GM21786 (cell line): ENCODE measurements around the gene EIF3J.

ENCODE experiments used
- ATAC-seq: cut with Tn5 transposase; IDR thresholded peaks from one replicate; pipeline ENCODE4 v1.9.1; 2021; ENCODE audit not compliant: unreplicated experiment

Gene EIF3J

GRCh38 chr15:44593042-44593736 is 56.2 kb downstream of the EIF3J start:
- ATAC-seq = no peak

DNA sequence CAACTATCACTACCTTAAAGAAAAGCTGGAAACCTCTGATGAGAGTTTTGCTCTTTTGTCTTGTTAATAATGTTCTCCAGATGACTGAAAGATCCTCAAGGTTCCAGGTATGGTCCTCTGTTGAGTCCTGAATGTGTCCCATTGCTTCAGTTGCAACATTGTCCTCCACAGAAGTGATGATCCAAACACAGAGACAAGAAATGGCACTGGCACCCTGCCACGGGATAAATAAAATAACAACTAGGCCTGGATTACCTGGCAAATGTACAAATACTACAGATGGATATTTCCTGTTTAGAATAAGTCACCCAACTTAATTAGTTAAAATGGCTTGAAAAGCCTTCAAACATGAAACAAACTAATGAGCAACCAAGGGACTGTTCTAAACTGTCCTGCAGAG is 58.3 kb downstream of the EIF3J start:
- no peak for ATAC-seq

DNA sequence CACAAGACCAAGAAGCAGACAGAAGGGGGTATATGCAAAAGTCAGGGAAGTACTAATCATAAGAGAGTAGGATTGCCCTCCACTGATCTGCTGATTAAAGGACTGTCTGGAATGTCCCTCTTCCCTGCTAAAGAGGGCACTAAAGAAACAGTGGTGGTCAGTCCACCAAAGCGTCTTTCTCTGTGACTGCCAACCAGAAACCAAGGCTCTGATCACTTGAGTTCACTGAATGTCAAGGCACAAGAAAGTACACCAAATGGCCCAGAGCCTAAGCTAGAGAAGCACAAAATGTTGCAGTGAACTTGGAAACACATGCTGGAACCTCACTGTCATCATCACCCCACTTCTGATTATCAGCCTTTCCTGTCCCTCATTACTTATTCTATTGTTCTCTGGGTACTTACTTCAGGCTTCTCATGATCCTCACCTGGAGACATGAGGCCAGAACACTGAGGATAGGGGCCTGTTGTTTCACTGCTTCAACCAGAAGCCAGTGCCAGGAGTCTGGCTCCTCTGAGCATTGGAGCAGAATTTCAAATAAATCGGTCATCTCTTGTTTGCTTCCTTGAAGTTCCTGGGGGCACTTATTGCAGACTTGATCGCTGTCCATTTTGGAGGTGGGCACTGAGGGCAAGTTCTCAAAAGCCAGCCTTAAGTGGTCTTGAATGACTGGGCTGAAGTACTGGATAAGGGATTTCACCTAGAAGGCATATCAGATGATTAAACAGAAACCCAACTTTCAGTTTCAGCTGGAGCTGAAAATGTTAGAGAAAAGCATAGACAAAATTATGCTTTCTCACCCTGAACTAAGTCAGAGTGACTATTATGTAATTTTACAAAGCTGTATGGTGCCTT is 58.9 kb downstream of the EIF3J start:
- ATAC-seq = peak; percentile 69

DNA sequence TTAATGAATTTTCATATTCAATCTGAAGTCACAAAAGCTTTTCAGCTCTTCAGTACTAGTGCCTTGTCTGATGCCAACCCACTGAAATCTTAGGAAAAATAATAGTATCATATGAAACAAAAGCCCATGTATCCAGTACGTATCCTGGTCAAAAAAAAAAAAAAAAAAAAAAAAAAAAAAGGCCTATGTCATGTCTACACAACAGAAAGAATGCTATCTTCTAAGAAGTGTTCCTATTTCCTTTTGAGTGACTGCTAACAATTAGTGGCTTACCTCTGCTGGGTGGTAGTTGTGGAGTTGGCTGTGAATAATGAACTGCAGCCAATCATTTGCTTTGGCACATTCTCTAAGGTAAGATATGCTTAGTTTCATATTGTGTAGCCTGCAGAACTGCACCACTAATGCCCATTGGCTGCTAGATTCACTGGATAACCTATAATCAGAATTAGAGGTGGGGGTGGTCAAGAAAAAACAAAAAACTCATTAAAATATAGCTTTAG is 59.6 kb downstream of the EIF3J start:
- no peak for ATAC-seq

DNA sequence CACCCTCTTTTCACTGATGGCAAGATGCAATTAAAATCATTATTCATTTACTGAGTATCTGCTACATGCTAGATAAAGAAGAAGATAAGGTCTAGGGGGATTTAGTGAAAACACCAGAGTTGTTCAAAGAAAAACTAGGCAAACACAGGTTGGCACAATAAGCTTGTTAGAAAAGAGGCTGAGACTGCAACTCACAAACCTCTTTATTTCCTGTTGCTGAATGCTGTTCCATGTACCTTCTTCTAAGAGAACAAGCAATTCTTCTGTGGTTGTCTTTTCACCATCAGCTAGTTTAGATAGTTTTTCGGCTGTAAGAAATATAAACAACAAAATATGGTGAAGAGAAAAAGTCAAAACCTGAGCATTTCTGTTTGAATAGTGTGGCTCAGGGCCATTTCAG is 61.1 kb downstream of the EIF3J start:
- ATAC-seq = no peak

DNA sequence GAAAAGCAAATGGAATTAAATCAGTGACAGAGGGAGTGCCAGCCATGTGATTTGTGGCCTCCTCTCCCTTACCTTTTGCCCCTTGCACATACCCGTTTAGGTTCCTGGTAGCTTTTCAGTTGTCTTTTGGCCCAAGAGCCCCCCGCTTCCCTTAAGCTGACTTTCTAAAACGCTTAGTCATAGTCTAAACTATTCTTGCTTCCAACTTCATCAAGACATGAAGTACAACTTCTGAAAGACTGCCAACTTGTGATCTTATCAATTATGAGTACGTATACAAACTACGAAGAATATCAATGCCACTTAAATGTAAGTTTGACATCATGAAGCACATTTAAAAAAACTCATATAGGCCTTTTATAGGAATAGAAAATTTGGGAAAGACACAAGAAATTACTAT is 61.9 kb downstream of the EIF3J start:
- no peak for ATAC-seq

DNA sequence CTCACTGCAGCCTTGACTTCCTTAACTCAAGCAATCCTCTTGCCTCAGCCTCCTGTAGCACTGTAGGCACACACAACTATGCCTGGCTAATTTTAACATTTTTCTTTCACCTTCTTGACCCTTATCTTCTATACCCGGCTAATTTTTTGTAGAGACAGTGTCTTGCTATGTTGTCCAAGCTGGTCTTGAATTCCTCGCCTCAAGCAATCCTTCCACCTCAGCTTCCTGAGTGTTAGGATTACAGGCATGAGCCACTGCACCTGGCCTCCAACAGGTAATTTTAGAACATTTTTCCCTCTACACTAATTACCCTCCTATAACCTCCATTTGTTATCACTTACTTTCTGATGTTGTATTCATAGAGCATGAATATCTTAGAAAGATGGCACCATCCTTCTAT is 66.2 kb downstream of the EIF3J start:
- ATAC-seq = no peak

GRCh38 chr15:44606740-44607139 is 69.8 kb downstream of the EIF3J start:
- no peak for ATAC-seq
